Activated CD8-positive, alpha-beta T cell treated with anti-CD3 and anti-CD28 coated beads for 36 hours (primary cell): Measurements from ENCODE around the gene ATN1. TPM values are rescaled to one million over a fixed set of nuclear protein-coding genes. Genes with fewer than 3 reads are reported as not detected.
"Not testable (repeated sequence)": the region's sequence is repeated elsewhere in the genome, so short reads cannot be mapped to it uniquely, and the experiment has no call there.

Source experiments
- ATAC-seq: fragments of 200-7000 bp; cut with Tn5 transposase; one replicate; pipeline ENCODE4 v1.10.0; 2021; ENCODE audit warnings: mild to moderate bottlenecking, moderate library complexity
- CTCF ChIA-PET: fragments of 350-600 bp; sonication (Branson Sonifier 250); formaldehyde crosslinking; loops from one replicate; lab custom pipeline; 2021; ENCODE audit warnings: antibody characterized with exemption; lab: Charles Lee
- POLR2A ChIA-PET: fragments of 350-600 bp; sonication (Branson Sonifier 250); formaldehyde crosslinking; loops from one replicate; lab custom pipeline; 2021; ENCODE audit warnings: antibody characterized with exemption; lab: Charles Lee
- DNase-seq: peaks from one replicate; pipeline ENCODE4 v3.0.0-alpha.2; 2020
- H3K27ac Mint-ChIP-seq: one replicate; pipeline ENCODE4 v1.8.0; 2021; ENCODE audit warnings: mild to moderate bottlenecking, mixed read lengths
- H3K27me3 Mint-ChIP-seq: one replicate; pipeline ENCODE4 v1.8.0; 2021; ENCODE audit warnings: mixed read lengths
- H3K36me3 Mint-ChIP-seq: one replicate; pipeline ENCODE4 v1.8.0; 2021; ENCODE audit warnings: low read depth, mixed read lengths
- H3K4me1 Mint-ChIP-seq: one replicate; pipeline ENCODE4 v1.8.0; 2021; ENCODE audit warnings: low read depth, mixed read lengths
- H3K4me3 Mint-ChIP-seq: one replicate; pipeline ENCODE4 v1.8.0; 2021; ENCODE audit warnings: mild to moderate bottlenecking, moderate library complexity, mixed read lengths
- H3K9me3 Mint-ChIP-seq: one replicate; pipeline ENCODE4 v1.8.0; 2021; ENCODE audit warnings: mixed read lengths
- intact Hi-C: fragments of 100-400 bp; cut with micrococcal nuclease; formaldehyde crosslinking; loops from one replicate; pipeline ENCODE4 v1.10.0; 2022
- total RNA-seq, 2 experiments: library from RNA; stranded (reverse); gene quantifications; one replicate each; pipeline ENCODE4 v1.2.3, GENCODE V29; 2021
- TF ChIP-seq, protein P1 (sequence below): fragments of 200-600 bp; IDR thresholded peaks from one replicate; pipeline ENCODE4 v1.8.0; 2022; ENCODE audit warnings: antibody characterized with exemption, mild to moderate bottlenecking

ATN1 gene
- total RNA-seq, 2 experiments from 2014 or later: 26.4 to 28.5 TPM

DNA sequence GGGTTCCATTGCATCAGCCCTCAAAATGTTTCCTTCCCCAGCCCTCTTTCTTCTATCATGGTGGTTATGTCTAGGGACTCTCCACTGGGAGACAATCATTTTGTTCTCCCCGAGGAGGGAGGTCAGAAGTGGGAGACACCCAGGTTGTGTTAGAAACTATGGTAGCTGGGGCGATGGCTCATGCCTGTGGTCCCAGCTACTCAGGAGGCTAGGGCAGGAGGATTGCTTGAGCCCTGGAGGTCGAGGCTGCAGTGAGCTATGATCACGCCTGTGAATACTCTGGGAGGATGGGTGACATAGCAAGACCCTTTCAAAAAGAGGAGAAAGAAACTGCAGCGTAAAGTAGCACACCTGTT, 36.1 kb upstream of the ATN1 start:
- ChIA-PET POLR2A (interaction anchor here (0.8 to 2.3 kb wide), 20 partner anchors 11 to 131 kb away, joined by 3 to 15 read pairs (median 4); partner anchors contain the start of genes C12orf57, LRRC23, RNU7-1 and SPSB2), CTCF (interaction anchor here (0.6 to 2.8 kb wide), 29 partner anchors 7 to 218 kb away, joined by 3 to 41 read pairs (median 5); partner anchors contain the start of genes CDCA3, ENO2, LRRC23 and PTMS)
- peak; percentile 31 for DNase-seq
- TF ChIP-seq, protein P1, sequence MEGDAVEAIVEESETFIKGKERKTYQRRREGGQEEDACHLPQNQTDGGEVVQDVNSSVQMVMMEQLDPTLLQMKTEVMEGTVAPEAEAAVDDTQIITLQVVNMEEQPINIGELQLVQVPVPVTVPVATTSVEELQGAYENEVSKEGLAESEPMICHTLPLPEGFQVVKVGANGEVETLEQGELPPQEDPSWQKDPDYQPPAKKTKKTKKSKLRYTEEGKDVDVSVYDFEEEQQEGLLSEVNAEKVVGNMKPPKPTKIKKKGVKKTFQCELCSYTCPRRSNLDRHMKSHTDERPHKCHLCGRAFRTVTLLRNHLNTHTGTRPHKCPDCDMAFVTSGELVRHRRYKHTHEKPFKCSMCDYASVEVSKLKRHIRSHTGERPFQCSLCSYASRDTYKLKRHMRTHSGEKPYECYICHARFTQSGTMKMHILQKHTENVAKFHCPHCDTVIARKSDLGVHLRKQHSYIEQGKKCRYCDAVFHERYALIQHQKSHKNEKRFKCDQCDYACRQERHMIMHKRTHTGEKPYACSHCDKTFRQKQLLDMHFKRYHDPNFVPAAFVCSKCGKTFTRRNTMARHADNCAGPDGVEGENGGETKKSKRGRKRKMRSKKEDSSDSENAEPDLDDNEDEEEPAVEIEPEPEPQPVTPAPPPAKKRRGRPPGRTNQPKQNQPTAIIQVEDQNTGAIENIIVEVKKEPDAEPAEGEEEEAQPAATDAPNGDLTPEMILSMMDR: no peak
- peaks cover 2% of the 10 kb centered on the region for H3K36me3 Mint-ChIP-seq
- intact Hi-C loops: no loop called here
- H3K9me3 Mint-ChIP-seq: no peaks in the 10 kb centered on the region
- H3K4me3 Mint-ChIP-seq: peak overlapping the region; percentile 73
- H3K4me1 Mint-ChIP-seq: peaks cover 16% of the 10 kb centered on the region
- peak; percentile 6 for ATAC-seq
- H3K27ac Mint-ChIP-seq: peak overlapping the region; percentile 83
- H3K27me3 Mint-ChIP-seq: no peaks in the 10 kb centered on the region

GRCh38 chr12:6892683-6893082, 35.1 kb upstream of the ATN1 start:
- H3K27me3 Mint-ChIP-seq, H3K9me3 Mint-ChIP-seq, ATAC-seq, H3K36me3 Mint-ChIP-seq, intact Hi-C loops, DNase-seq: not testable (repeated sequence)
- ChIA-PET CTCF (interaction anchor here (2.1 to 2.8 kb wide), 6 partner anchors 10 to 45 kb away, joined by 6 to 41 read pairs (median 22); partner anchors contain the start of genes ENO2, LRRC23 and SPSB2), POLR2A (interaction anchor here (1.4 to 2.4 kb wide), 4 partner anchors 12 to 25 kb away, joined by 4 to 15 read pairs (median 9); partner anchors contain the start of genes LRRC23 and SPSB2)
- H3K4me1 Mint-ChIP-seq: peaks cover 16% of the 10 kb centered on the region
- H3K27ac Mint-ChIP-seq: peak overlapping the region; percentile 59
- H3K4me3 Mint-ChIP-seq: peak overlapping the region; percentile 73

DNA sequence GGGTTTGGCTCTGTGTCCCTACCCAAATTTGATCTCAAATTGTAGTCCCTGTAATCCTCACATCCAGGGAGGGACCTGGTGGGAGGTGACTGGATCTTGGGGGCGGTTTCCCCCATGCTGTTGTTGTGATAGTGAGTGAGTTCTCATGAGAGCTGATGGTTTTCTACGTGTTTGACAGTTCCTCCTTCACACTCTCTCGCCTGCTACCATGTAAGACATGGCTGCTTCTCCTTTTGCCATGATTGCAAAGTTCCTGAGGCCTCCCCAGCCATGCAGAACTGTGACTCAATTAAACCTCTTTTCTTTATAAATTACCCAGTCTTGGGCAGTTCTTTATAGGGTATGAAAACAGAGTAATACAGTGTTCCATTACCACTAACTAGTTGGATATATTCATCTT, 33.4 kb upstream of the ATN1 start:
- H3K36me3 Mint-ChIP-seq: peaks cover 2% of the 10 kb centered on the region
- H3K4me1 Mint-ChIP-seq: peaks cover 16% of the 10 kb centered on the region
- TF ChIP-seq, protein P1: no peak
- ATAC-seq: no peak
- intact Hi-C loops: no loop called here
- H3K27me3 Mint-ChIP-seq: no peaks in the 10 kb centered on the region
- DNase-seq: no peak
- CTCF ChIA-PET: no interaction called here
- no peaks in the 10 kb centered on the region for H3K9me3 Mint-ChIP-seq
- no peak overlapping the region for H3K4me3 Mint-ChIP-seq
- H3K27ac Mint-ChIP-seq: no peak overlapping the region
- POLR2A ChIA-PET: interaction anchor here (1.5 to 2.4 kb wide), 2 partner anchors 10 to 18 kb away, joined by 6 to 7 read pairs; partner anchors contain the start of gene LRRC23

GRCh38 chr12:6896846-6897435, 30.8 kb upstream of the ATN1 start:
- peaks cover 14% of the 10 kb centered on the region for H3K4me1 Mint-ChIP-seq
- CTCF ChIA-PET: interaction anchor here (0.9 to 4.4 kb wide), 4 partner anchors 24 to 213 kb away, joined by 3 to 19 read pairs (median 4); partner anchors contain the start of gene SPSB2
- no peaks in the 10 kb centered on the region for H3K9me3 Mint-ChIP-seq
- no peak overlapping the region for H3K4me3 Mint-ChIP-seq
- H3K36me3 Mint-ChIP-seq: peaks cover 2% of the 10 kb centered on the region
- H3K27me3 Mint-ChIP-seq: no peaks in the 10 kb centered on the region
- ATAC-seq: no peak
- no peak overlapping the region for H3K27ac Mint-ChIP-seq
- intact Hi-C loops: no loop called here
- no peak for DNase-seq
- TF ChIP-seq, protein P1: no peak
- POLR2A ChIA-PET: interaction anchor here (0.8 to 1.0 kb wide), 2 partner anchors 17 to 30 kb away, joined by 3 to 4 read pairs; no protein-coding TSS in a partner anchor

- CTCF ChIA-PET: interaction anchor here (1.7 to 4.4 kb wide), 3 partner anchors 8 to 27 kb away, joined by 5 to 19 read pairs (median 11); partner anchors contain the start of gene SPSB2
- H3K4me1 Mint-ChIP-seq: peaks cover 12% of the 10 kb centered on the region
- no peak overlapping the region for H3K27ac Mint-ChIP-seq
Measured at GRCh38 chr12:6899427-6899826, 28.3 kb upstream of the ATN1 start.

More at GRCh38 chr12:6899427-6899826, 28.3 kb upstream of the ATN1 start:
- DNase-seq (no peak), ATAC-seq (no peak)
- Mint-ChIP-seq H3K36me3 (no peaks in the 10 kb centered on the region), H3K9me3 (no peaks in the 10 kb centered on the region), H3K4me3 (no peak overlapping the region), H3K27me3 (no peaks in the 10 kb centered on the region)
- intact Hi-C loops: no loop called here
- POLR2A ChIA-PET: interaction anchor here (0.8 to 1.5 kb wide), 4 partner anchors 8 to 44 kb away, joined by 3 to 4 read pairs (median 4); partner anchors contain the start of genes C12orf57 and RNU7-1
- TF ChIP-seq, protein P1: no peak
